Activated gamma-delta T cell (primary cell): Measurements from ENCODE around the gene DDI2.

Source experiments
- DNase-seq: peaks from one replicate; lab custom pipeline; 2025; lab: John Stamatoyannopoulos, UW

The DDI2 gene

DNA sequence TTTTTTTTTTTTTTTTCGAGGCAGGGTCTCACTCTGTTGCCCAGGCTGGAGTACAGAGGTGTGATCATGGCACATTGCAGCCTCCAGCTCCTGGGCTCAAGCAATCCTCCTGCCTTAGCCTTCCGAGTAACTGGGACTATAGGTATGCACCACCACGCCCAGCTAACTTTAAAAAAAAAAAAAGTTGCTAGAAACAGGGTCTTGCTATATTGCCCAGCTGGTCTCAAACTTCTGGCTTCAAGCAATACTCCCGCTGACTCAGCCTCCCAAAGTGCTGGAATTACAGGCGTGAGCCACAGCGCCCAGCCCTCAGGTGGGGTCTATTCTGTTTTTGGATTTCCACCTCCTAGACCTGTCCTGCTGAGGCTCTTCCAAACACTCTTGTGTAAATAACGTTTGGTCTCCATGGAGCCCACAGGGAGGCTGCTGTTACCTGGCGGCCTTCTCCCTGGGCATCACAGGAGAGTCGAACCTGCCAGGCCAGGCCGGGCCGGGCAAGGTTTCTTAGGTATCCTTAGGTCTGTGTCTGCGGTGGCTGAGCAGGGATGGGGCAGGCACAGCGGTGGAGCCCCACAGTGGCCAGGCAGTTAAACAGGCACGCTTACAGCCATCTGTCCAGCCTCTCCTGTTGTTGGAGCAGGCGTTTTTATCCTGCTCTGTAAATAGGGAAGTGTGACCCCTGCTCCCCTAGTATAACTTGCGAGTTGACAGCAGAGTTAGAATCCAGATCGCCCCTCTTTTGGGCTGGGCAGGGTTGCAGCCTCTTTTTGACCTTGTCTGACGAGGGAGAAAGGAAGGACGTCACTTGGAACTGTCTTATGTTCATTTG, 85.7 kb downstream of the DDI2 start:
- DNase-seq: no peak

DNA sequence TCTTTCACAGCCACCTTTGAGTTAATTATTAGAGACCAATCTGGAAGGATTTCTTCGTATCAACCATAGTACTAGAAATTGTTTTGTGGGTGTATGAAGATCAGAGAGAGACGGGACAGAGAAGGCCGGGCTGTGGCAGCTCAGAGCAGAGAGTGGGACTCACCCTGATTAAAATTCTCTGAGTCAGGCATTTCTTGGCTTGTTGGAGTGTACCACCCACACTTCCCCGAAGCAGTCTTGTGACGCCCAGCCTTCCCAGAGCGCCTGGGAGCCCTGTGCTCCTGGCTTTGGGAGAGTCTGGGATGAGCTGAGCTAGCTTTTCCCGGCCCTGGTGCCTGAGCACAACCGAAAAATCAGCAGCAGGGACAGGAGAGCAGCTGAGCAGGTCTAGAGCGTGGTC, 86.3 kb downstream of the DDI2 start:
- no peak for DNase-seq

DNA sequence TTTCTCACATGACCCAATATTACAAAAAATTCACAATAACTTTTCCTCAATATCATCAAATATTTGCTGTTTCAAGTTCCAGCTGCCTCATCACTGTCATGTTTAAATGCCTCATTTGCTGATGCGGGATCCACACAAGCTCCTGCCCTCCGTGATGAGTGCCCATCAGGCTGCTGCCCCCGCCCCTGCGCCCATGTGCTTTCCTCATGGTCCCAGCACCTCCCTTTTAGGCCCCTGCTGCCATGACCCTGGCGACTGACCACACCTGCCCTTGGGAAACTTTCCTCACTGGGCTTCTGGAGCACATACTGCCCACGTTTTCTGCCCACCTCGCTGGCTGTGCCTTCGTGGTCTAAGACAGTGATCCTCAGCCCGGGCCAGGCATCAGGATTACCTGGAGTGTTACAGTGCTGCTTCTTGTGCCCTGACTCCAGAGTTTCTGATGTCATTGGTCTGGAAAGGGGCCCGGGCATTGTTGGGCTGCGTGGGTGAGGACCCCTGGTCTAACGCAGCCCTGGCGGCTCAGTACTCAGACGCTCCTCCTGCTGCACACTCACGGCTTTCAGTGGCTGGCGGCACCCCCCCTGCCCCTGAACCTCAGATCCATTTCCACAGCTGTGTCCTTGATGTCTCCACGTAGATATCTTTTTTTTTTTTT, 87.4 kb downstream of the DDI2 start:
- DNase-seq: no peak

DNA sequence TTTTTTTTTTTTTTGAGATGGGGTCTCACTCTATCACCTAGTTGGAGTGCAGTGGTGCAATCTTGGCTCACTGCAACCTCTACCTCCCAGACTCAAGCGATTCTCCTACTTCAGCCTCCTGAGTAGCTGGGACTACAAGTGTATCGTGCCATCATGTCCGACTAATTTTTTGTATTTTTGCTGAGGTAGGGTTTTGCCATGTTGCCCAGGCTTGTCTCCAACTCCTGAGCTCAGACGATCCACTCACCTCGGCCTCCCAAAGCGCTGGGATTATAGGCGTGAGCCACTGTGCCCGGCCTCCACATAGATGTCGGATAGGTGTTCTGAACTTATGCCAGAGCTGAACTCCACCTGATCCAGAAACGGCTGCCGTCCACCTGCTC, 87.9 kb downstream of the DDI2 start:
- no peak for DNase-seq

DNA sequence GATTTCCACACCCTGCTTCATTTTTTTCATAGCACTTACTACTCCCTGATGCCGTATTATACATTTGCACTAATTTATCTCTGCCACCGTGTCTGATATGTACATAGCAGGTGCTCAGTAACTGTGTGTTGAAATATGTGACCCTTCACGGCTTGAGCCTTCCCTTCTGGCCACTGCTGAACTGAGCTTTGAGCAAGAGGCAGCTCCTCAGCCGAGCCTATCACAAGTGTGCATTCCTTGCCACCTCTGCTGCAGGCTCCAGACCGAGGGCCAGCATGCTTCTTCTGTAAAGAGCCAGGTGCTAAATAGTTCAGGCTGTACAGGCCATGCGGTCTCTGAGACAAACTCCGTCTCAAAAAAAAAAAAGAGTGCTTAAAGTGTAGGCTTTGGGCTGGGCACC, 89.5 kb downstream of the DDI2 start:
- no peak for DNase-seq

DNA sequence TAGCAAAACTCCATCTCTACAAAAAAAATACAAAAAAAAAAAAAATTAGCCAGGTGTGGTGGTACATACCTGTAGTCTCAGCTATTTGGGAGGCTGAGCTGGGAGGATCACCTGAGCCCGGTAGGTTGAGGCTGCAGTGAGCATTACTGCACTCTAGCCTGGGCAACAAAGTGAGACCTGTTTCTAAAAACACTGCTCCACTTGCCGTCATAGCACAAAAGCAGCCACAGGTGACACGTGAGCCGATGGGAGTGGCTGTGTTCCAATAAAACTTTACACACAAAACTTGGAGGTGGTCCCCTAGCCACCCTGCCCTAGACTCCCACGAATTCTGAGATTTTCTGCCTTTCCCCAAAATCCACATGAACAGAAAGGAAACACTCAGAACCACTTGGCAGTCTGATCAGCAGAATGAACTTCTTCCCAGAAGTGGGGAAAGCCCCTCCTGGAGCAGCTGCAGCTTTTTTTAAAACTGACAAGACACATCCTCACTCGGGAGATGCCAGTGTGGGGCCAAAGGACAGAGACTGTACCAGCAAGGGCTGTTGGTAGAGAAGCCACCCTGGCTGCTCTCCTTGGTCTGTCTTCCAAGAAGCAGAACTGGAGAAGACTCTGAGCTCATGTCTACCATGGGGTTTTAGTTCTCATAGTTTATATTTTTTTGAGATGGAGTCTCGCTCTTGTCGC, 90.1 kb downstream of the DDI2 start:
- DNase-seq: no peak

DNA sequence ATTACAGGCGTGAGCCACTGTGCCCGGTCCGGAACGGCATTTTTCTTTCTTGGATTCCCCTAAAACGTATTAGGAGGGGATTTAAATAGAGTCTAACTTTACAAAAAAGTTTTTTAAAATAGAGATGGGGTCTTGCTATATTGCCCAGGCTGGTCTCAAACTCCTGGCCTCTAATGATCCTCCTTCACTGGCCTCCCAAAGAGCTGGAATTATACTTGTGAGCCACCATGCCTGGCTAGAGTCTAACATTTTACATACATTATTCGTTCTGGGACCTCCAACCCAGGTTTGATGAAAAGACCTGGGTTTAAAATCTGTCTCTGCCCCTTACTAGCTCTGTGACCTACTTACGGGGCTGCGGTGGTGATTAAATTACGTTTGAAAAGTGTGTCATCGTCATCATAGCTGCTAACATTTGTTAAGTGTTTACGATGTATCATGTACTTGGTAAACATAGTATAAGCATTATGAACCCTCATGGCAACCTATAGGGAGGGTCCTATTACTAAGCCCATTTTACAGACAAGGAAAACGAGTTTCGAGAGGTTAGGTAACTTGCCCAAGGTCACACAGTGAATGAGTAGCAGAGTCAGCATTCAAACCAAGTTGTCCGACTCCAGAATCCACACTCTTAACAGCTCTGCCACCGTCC, 91.4 kb downstream of the DDI2 start:
- no peak for DNase-seq

DNA sequence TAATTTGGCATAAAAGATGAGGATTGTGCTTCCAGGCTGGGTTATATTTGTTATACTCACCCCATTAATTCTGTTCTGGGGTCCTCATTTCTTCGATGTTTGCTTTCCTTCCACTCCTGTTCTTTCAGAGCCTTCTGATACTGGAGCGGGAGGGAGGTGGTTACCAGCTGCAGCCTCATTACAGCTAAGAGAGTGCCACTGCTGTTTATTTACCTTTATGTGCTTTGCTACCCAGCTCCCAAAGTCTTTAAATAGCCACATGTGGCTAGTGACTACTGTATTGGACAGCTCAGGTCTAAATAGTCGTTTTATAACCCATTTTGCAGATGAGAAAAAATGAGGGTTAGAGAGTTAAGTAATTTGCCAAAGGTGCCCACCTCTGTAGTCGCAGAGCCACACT, 92.0 kb downstream of the DDI2 start:
- no peak for DNase-seq

DNA sequence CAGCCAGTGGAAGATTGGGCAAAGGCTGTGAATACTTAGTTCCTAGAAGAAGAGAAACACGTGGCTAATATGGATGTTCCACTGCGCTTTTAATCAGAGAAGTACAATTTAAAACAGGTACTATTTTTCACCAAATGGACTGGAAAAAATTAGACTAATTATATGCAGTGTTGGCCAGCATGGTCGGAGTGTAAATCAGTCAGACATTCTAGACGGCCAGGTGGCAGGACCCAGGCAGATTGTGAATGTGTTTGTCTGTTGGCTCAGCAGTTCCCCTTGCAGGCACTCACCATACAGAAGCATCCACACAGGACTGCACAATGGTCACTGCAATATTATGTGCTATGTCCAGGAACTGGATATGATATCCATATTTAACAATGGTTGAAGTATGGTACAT, 94.9 kb downstream of the DDI2 start:
- DNase-seq: no peak

DNA sequence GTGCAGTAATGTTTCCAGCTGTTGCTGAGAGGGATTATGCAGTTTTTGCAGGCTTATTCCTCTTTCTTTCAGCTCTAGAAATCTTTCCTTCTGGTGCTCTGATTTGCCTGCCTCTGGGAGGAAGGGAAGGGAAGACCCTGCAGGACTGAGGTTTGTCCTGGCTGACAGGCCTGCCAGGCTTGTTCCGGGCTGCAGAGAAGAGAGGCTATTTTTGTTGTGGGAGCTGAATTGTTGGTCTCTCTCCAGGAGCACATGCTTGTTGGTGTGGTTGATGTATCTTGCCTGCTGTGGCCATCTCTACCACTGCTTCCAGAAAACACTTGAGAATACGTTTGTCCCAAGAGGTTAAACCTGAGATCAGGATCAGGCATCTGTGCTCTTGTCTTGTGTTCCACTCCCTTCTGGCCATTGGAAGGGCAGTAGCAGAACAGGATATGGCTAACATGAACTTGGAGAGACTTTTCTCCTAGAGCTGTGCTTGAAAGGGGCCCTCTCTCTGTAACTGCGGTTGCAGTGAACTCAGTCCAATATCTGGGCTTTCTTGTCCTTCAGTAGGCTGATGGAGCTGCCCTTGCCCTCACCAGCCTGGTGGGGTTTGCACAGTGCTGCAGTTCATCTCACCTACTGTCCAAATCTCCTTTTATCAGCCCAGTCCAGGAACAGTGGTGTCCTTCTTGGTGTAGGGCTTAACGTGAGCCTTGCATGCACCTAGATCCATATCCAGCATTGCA, 97.3 kb downstream of the DDI2 start:
- DNase-seq: no peak

DNA sequence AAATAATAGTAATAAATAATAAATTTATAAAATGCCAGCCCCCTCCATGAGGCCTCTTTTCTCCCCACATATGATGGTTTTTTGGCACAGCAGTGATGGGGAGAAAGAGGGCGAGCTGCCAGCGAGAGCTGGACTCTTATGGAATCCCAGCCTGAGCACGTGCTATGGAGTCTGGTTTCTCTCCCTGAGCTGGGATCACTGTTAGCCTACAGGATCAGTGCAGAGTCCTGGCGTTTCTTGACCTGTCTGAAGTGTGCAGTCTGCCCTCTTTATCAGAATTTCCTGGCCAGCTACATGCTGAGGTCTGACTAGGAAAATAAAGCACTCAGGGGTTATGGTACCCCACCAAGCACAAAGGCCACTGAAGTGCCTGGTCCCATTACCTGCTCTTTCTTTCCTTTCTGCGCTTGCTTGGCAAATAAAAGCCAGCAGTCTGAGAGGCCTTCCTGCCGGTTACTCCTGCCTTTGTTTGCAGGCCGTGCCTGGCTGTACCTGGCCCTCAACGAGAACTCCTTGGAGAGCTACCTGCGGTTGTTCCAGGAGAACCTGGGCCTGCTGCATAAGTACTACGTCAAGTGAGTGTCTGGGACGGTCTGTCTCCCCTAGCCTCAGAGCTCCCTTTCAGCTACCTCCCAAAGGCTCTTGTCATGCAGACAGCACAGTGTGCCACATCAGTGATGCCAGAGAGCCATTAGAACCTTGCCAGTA, 100.3 kb downstream of the DDI2 start:
- no peak for DNase-seq

DNA sequence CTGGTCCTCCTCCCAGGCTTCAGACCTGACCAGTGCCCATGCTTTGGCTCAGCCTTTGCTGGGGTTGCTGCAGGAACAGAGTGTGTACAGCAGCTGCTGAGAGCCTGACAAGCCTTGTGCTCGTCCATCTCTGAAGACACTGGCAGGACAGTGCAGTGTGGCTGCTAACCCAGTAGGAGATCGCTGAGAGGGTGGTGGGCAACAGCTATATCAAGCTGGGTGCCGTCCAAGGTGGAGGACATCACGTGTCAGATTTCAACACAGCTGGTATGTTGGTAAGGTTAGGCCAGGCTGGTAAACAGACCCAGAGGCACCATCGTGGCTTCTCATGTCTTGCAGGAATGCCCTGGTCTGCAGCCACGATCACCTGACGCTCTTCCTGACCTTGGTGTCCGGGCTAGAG, 100.9 kb downstream of the DDI2 start:
- no peak for DNase-seq
